ENCODE results near the gene MTR. TPM values are rescaled to one million over a fixed set of nuclear protein-coding genes. Genes with fewer than 3 reads are reported as not detected.

Gene MTR
- total RNA-seq, 1 donor from 2014 or later = 35.7 TPM

GRCh38 chr1:236757640-236758039, 37.5 kb upstream of the MTR start:
- DNase-seq (no peak), ATAC-seq (no peak)
- TF ChIP-seq, protein P1, sequence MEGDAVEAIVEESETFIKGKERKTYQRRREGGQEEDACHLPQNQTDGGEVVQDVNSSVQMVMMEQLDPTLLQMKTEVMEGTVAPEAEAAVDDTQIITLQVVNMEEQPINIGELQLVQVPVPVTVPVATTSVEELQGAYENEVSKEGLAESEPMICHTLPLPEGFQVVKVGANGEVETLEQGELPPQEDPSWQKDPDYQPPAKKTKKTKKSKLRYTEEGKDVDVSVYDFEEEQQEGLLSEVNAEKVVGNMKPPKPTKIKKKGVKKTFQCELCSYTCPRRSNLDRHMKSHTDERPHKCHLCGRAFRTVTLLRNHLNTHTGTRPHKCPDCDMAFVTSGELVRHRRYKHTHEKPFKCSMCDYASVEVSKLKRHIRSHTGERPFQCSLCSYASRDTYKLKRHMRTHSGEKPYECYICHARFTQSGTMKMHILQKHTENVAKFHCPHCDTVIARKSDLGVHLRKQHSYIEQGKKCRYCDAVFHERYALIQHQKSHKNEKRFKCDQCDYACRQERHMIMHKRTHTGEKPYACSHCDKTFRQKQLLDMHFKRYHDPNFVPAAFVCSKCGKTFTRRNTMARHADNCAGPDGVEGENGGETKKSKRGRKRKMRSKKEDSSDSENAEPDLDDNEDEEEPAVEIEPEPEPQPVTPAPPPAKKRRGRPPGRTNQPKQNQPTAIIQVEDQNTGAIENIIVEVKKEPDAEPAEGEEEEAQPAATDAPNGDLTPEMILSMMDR (IDR thresholded peaks at IDR 0.05) = no peak
- Histone ChIP-seq H3K27me3 (ENCODE audit: low read depth) (no peaks in the 10 kb centered on the region), H3K9me3 (no peaks in the 10 kb centered on the region), H3K4me1 (no peaks in the 10 kb centered on the region), H3K36me3 (no peaks in the 10 kb centered on the region), H3K4me3 (no peak overlapping the region), H3K27ac (no peak overlapping the region)
- intact Hi-C loops (cut with DNase I) = no loop called here

DNA sequence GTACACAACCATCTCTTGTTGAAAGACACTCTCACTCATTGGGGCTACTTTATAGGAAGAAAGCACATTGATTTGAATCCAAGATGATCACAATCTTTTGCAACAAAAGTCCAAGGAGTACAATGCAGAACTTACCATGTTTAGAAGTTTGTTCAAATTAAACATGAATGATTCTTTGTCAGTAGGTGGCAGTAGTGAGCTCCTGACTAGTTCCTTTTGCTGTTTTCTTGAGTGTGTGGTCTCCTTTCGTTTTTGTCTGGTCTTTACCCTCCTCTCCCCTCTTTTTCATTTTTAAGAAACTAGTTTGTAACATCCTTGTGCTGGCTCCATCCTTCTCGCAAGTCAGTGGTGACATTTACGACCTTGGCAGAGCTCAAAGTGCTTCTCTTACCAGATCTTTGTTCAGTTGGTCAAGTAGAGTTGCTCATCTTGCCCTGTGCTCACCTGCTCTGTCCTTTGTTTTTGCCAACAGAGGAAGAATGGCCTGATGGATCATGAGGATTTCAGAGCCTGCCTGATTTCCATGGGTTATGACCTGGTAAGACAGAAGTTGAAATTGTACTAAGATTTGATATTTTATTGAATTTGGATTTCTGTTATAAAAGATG, 35.7 kb upstream of the MTR start:
- ATAC-seq = peak in 1 of 2 donors; percentile 35
- no peaks in the 10 kb centered on the region for H3K9me3 ChIP-seq
- DNase-seq = no peak
- no peak overlapping the region for H3K27ac ChIP-seq
- H3K36me3 ChIP-seq = no peaks in the 10 kb centered on the region
- intact Hi-C loops (cut with DNase I) = no loop called here
- H3K27me3 ChIP-seq (ENCODE audit: low read depth) = no peaks in the 10 kb centered on the region
- H3K4me1 ChIP-seq = no peaks in the 10 kb centered on the region
- TF ChIP-seq, protein P1 (IDR thresholded peaks at IDR 0.05) = peak; percentile 56
- no peak overlapping the region for H3K4me3 ChIP-seq

DNA sequence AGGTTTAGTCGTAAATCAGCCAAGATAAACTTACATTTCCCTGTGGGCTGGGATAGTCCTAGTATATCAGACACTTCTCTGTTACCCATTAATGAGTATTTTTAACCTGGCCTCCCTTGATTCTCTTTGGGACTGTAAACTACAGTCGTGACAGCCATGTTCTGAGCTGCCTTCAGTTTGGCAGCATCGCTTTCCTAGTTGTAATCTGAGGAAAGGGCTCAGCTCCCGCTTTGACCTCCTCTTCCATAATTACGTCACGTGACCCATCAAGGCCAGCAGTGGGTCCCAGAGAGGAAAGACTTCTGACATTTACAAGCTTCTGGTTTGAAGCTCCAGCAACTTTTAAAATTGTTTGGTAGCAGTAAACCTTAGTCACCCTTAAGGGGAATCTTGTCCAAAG, 34.6 kb upstream of the MTR start:
- ATAC-seq = no peak

DNA sequence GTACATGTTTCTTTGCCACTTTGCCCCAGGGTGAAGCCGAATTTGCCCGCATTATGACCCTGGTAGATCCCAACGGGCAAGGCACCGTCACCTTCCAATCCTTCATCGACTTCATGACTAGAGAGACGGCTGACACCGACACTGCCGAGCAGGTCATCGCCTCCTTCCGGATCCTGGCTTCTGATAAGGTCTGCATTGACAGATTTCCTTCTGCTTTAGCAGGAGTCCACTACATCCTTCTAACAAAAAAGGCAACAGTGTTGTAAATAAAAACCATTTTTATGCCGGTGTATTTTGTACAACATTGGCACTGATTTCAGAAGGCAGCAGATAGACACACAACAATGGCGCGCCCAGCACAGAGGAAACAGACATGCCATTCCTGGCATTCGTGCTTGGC, 34.1 kb upstream of the MTR start:
- no peaks in the 10 kb centered on the region for H3K9me3 ChIP-seq
- H3K27ac ChIP-seq = no peak overlapping the region
- ATAC-seq (no peak), DNase-seq (no peak)
- no peak overlapping the region for H3K4me3 ChIP-seq
- intact Hi-C loops (cut with DNase I) = no loop called here
- no peaks in the 10 kb centered on the region for H3K4me1 ChIP-seq
- no peaks in the 10 kb centered on the region for H3K27me3 ChIP-seq (ENCODE audit: low read depth)
- TF ChIP-seq, protein P1 (IDR thresholded peaks at IDR 0.05) = no peak
- H3K36me3 ChIP-seq = no peaks in the 10 kb centered on the region

More for the DNA sequence above, 34.6 kb upstream of the MTR start:
- H3K27ac ChIP-seq = no peak overlapping the region
- TF ChIP-seq, protein P1 (IDR thresholded peaks at IDR 0.05) = no peak
- H3K4me3 ChIP-seq = no peak overlapping the region
- H3K27me3 ChIP-seq (ENCODE audit: low read depth) = no peaks in the 10 kb centered on the region
- H3K9me3 ChIP-seq = no peaks in the 10 kb centered on the region
- no peaks in the 10 kb centered on the region for H3K4me1 ChIP-seq
- intact Hi-C loops (cut with DNase I) = no loop called here
- DNase-seq = no peak
- no peaks in the 10 kb centered on the region for H3K36me3 ChIP-seq

DNA sequence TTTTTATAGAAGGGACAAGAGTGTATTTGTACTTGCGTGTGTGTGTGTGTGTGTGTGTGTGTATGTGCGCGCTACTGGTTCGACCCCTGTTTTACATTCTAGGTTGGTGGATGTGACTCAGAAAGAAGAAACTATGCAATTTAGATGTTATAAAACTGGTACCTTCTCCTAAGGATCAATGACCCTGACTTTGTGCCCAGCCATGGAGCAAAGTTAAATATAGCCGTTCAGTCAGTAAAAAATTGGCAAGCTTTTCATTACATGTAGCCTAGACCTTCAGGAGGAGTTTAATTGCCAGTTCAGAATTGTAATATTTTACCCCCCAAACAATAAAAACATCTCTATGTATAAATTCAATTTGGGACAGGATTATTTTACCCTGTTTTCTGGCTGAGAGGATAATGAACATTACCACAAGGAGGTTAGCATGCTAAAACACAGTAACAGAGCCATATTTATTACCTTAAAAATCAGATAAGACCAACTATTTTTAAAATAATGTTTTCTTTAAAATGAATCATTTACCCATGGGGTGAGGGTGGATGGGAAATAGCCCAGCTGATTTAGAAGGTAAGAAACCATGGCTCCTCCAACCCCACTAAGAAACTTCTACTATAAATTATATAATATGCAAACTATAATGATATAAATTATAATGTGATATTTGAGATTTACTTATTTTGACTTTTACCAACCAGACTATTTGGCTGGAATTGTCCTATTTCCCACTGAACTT, 33.5 kb upstream of the MTR start:
- DNase-seq (no peak), ATAC-seq (no peak)
- TF ChIP-seq, protein P1 (IDR thresholded peaks at IDR 0.05) = no peak
- H3K27ac ChIP-seq = no peak overlapping the region
- H3K4me3 ChIP-seq = no peak overlapping the region
- intact Hi-C loops (cut with DNase I) = no loop called here
- no peaks in the 10 kb centered on the region for H3K9me3 ChIP-seq
- no peaks in the 10 kb centered on the region for H3K4me1 ChIP-seq
- H3K27me3 ChIP-seq (ENCODE audit: low read depth) = no peaks in the 10 kb centered on the region
- H3K36me3 ChIP-seq = no peaks in the 10 kb centered on the region
